HG03103 (cell line): ENCODE data around the gene UGT1A1.

Experiments used
- ATAC-seq: cut with Tn5 transposase; IDR thresholded peaks from one replicate; pipeline ENCODE4 v1.9.1; 2021; ENCODE audit warnings: low read depth; ENCODE audit not compliant: unreplicated experiment

The UGT1A1 gene

DNA sequence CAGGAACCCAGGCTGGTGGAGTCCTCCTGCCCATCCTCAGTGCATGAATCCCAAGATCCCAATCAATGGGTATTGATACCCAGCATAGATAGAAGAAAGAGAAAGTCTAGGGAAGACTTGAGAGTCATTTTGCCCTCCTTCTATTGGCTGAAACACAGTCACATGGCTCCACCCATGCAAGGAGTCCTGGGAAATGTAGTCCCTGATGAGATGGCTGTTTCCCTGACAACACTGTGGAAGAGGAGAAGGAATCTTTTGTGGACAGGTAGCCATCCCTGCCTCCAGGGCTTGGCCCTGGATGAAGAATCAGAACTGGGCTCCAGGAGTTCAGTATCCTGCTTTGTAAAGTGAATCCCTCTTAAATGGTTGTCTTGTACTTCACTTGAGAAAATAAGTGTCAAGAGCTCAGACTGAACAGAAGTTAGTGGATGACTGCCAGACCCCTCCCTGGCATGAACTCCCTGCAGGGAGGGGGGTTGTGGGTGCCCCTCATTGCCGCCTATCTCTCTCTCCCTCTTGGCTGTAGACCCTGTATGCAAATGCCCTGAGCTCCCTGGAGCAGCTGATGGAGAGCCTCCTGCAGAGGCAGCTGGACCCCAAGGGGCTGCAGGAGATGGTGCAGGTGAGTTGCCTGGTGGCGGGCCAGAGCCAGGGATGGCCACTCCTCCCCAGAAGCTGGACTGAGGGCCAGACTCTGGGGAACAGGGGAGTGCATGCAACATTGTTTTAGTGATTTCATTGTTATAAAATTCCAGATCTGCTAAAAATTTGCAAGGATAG lies 54.2 kb downstream of the UGT1A1 start:
- ATAC-seq, result no peak

DNA sequence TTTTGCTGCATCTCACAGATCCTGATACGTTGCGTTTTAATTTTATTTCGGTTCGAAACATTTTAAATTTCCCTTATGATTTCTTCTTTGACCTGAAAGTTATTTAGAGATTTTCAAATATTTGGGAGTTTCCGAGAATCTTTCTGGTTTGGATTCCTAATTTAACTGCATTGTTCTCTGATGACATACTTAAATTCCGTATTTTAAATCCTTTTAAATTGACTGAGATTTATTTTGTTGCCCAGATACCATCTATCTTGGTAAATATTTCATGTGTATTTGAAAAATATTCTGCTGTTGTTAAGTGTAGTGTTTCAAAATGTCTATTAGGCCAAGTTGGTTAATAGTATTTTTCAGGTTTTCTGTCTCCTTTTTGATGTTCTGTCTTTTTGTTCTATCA lies 55.8 kb downstream of the UGT1A1 start:
- ATAC-seq, result no peak

DNA sequence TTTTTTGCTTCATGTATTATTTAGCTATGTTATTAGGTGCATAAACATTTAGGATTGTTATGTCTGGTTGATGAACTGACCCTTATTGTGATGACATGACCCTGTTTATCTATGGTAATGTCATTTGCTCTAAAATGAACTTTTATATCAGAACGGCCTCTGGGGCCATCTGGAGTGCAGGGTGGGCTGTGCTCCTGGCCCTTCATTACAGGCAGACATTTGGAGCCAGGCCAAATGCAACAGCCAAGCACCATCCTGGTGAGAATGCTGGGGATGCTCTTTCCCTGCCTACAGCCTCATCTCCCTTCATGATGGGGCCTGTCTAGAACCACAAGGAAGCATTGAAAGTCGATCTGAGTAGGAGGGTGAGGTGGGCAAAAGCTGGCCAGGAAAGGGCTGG lies 56.3 kb downstream of the UGT1A1 start:
- ATAC-seq, result no peak

- no peak for ATAC-seq
Measured at GRCh38 chr2:233816771-233817170, 56.7 kb downstream of the UGT1A1 start.

- ATAC-seq, result no peak
Measured at GRCh38 chr2:233817361-233817911, 57.4 kb downstream of the UGT1A1 start.

DNA sequence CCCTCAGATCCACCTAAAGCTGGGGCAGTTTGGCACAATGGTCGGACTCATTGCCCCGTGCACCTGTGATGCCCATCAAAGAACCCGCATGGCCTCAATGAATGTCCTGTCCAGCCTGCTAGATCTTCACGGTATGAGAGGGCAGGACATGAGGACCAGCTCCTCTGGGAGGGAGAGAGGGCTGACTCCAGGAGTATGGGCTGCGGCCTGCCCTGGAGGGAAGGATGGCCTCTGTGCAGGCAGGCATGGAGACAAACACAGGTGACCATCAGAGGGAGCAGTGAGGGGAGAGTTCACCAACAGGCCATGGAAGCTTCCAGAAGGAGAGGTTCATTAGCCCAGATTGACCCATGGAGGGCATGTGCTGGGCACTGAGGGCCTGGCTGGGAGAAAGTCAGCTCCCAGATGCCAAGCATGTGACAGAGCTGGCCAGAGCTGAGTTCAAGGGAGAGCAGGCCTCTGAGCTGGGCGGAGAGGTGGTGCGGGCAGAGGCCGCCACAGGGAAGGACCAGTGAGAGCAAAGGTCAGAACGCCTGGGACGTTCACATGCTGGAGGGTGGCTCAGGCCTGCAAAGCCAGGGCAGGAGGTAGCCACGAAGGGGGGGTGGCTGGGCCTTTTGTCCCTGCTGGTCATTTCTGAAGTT lies 58.0 kb downstream of the UGT1A1 start:
- ATAC-seq, result no peak

DNA sequence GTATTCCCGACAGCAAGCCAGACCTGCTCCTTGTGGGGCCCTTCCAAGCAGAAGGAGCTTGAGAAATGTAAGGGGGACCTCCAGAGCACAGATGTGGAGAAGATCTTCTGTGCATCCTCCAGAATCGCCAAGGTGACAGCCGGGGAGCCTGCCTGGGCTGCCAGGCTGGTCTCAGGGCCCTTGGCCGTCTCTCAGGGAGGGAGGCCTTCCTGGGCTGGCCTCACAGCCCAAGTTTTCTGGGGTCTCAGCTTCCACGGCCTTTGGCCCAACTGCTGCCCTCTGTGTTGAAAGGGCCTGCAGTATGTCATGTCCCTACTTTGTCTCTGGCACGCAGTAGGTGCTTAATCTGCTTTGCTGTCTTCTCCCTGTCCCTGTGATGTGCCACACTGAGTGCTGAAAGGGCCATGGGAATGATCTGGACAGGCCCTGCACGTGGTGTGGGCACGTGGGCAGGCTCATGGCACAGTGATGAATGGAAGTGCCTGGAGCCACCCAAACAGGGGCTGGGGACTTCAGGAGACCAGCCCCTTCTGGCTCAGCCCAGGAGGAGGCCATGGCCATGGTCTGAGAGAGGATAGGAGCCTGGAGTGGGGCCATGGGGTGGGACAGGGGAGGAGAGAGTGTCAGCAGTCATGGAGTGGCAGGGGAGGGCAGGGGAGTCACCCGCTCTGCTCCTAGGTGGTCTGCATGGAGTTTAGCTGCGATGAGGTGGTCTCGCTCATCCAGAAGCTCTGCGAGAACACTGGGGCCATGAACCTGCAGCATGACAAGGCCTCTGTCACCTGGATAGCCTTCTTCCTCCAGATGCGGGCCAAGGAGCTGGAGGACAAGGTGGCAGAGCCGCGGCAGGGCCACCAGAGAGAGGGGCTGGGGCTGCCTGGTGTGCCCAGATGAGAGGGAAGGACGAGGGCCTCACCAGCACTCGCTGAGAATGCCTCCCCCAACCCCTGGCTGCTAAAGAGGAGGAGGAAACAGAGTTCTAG lies 58.9 kb downstream of the UGT1A1 start:
- no peak for ATAC-seq

DNA sequence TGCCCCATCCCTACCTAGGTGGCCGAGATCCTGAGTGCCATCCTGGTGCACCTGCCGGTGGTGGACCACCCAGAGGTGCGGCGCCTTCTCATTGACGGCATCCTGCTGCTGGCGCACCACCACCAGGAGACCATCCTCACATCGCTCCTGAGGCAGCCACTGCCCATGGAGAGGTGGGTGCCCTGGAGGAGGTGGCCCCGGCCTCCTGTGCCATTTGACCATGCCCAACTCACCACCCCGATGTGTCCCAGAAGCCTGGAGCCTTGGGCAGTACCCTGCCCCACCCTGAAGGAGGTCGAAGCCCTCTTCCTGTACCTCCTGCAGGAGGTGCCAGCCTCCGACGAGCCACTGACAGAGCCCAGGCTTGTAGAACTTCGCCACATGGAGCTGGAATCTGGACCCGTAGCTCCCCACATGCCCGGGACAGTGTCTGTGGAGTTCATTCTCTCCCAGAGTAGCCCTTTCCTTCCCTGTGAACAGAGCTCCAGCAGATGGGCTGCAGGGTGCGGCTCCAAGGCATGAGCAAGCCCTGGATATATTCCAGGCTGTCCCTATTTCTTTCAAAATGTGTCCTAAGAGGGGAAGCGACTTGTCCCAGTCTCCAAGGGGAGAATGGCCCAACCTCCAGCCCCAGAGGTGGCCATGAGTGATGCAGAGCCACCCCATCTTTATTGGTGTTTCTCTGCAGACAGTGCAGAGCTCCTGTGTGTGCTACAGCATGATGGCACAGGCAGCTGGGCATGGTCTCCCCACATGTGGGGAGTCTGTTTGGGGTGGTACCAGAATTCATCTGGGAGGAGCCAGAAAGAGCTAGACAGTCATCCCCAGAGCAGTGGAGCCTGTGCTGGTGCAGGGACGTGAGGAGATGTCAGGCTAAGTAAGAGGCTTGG lies 60.1 kb downstream of the UGT1A1 start:
- ATAC-seq, result no peak

DNA sequence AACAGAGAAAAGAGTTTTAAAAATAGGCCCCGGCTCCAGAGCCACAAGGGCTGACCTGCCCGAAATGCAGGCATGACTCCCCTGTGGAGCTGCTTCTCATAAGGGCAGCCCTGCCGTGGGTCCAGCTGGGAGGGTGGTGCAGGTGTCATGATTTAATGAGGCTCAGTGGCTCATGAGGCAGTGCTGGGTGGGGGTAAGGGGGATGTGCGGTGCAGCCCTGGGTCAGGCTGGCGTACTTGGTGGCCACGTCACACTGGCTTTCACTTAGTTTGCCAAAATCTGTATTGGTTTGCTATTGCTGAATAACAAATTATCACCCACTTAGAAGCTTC lies 60.7 kb downstream of the UGT1A1 start:
- no peak for ATAC-seq

DNA sequence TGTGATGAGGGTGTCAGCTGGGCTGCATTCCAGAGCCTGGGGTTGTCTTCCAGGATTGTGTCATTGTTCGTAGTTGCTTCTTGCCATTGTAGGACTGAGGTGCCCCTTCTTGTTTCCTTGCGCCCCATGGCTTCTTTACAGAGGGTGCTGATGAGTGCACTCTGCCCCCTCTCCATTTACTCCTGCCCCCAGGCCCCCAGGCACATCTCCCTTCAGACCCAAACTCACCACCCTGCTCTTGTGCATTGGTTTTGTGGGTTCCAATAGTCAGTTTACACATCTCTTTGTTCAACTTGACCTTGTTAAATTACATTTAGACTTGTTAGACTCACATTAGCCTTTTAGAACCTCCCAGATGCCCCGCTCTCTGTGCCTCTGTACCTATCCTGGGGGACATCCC lies 61.1 kb downstream of the UGT1A1 start:
- ATAC-seq, result no peak

DNA sequence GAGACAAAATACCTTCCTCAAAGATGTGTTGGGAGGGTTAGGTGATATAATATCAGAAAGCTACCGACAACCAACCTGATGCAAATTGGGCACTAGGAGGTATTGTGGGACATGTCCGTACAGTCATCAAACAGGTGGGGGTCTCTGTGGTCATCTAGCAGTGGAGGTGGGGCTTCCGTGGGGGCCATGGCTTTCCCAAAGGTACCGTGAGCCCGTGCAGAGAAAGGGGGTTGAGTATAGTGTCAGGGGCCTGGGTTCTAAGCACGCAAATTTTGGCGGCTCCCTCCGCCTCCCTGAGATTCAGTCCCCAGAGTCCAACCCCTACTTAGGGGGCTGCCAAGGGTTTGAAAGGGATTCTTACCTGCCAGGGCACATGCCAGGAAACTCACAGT lies 61.6 kb downstream of the UGT1A1 start:
- ATAC-seq, result no peak

DNA sequence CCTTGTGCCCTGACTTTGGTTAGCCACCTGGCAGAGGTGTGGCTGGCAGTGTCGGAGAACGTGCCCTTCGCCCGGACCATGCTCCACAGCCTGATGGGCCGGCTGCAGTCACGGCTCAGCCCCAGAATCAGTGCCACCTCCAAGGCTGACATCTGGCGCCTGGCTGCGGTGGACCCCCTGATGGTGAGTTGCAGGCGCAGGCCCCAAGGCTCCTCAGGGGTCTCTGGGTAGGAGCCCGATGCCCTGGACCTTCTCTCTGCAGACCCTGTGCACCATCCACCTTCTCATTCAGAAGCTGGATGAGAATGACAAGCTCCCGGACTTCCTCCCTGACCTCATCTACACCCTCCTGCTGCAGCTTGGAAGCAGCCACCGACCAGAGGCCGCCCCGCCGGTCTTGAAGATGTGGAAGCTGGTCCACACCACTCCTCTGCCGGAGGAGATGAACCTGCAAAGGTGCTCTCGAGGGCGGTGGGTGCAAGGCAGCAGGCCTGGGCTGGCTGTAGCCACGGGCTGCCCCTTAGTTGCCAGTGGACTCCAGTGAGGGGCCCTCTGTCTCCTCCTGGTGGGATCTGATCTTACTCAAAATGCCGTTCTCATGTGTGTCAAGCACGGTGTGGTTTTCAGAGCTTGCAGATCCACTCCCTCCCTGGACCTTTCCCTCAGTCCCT lies 62.2 kb downstream of the UGT1A1 start:
- ATAC-seq, result no peak
